HepG2 (cell line): Measurements from ENCODE around the gene FOXRED2. TPM values are rescaled to one million over a fixed set of nuclear protein-coding genes. Genes with fewer than 3 reads are reported as not detected.

Experiments used
- ARHGAP35 ChIP-seq: sonication (generic); formaldehyde crosslinking; IDR thresholded peaks from 2 replicates; pipeline ENCODE4 v1.9.0; 2022; ENCODE audit warnings: mild to moderate bottlenecking, inconsistent platforms, moderate library complexity, missing genetic modification reagents, borderline replicate concordance
- CENPBD1 ChIP-seq: sonication (generic); formaldehyde crosslinking; IDR thresholded peaks from 2 replicates; pipeline ENCODE4 v1.8.0; 2022; ENCODE audit warnings: missing genetic modification reagents, low read depth, mild to moderate bottlenecking, borderline replicate concordance
- DZIP1 ChIP-seq: sonication (generic); formaldehyde crosslinking; IDR thresholded peaks from 2 replicates; pipeline ENCODE4 v1.5.0; 2020; ENCODE audit warnings: mild to moderate bottlenecking, missing genetic modification reagents
- GATA4 ChIP-seq: sonication (generic); IDR thresholded peaks from 2 replicates; pipeline ENCODE4 v1.6.1; 2016; ENCODE audit warnings: antibody characterized with exemption, low read depth, borderline replicate concordance
- HNF1B ChIP-seq: sonication (generic); formaldehyde crosslinking; IDR thresholded peaks from 2 replicates; pipeline ENCODE4 v1.5.1; 2020; ENCODE audit warnings: mild to moderate bottlenecking, moderate library complexity, missing genetic modification reagents
- HOXD1 ChIP-seq: sonication (generic); formaldehyde crosslinking; IDR thresholded peaks from 2 replicates; pipeline ENCODE4 v1.5.0; 2020; ENCODE audit warnings: missing genetic modification reagents
- IRF2 ChIP-seq: IDR thresholded peaks from 2 replicates; pipeline ENCODE4 v1.6.1; 2018; ENCODE audit warnings: missing genetic modification reagents, missing compliant biosample characterization
- ISX ChIP-seq: sonication (generic); formaldehyde crosslinking; conservative IDR thresholded peaks from 2 replicates; pipeline ENCODE4 v1.5.0; 2020; ENCODE audit warnings: missing genetic modification reagents
- JUNB ChIP-seq: sonication (generic); formaldehyde crosslinking; IDR thresholded peaks from 2 replicates; pipeline ENCODE4 v1.8.0; 2022; ENCODE audit warnings: missing genetic modification reagents, mild to moderate bottlenecking, borderline replicate concordance
- KLF9 ChIP-seq: IDR thresholded peaks from 2 replicates; pipeline ENCODE4 v1.6.1; 2016; ENCODE audit warnings: low read depth
- POGK ChIP-seq: sonication (generic); formaldehyde crosslinking; conservative IDR thresholded peaks from 2 replicates; pipeline ENCODE4 v1.8.0; 2022; ENCODE audit warnings: mild to moderate bottlenecking, moderate library complexity, missing genetic modification reagents
- REPIN1 ChIP-seq: sonication (generic); formaldehyde crosslinking; IDR thresholded peaks from 2 replicates; pipeline ENCODE4 v1.8.0; 2022; ENCODE audit warnings: missing genetic modification reagents, low read depth, mild to moderate bottlenecking, borderline replicate concordance
- SIX4 ChIP-seq: sonication (generic); formaldehyde crosslinking; IDR thresholded peaks from 2 replicates; pipeline ENCODE4 v1.4.0; 2020; ENCODE audit warnings: missing genetic modification reagents
- ZBTB49 ChIP-seq: sonication (generic); formaldehyde crosslinking; IDR thresholded peaks from 2 replicates; pipeline ENCODE4 v1.4.0; 2020; ENCODE audit warnings: missing genetic modification reagents, borderline replicate concordance
- ZFP62 ChIP-seq: sonication (generic); formaldehyde crosslinking; IDR thresholded peaks from 2 replicates; pipeline ENCODE4 v1.4.0; 2020; ENCODE audit warnings: missing genetic modification reagents
- ZNF17 ChIP-seq: sonication (generic); formaldehyde crosslinking; IDR thresholded peaks from 2 replicates; pipeline ENCODE4 v1.5.0; 2020; ENCODE audit warnings: mild to moderate bottlenecking, missing genetic modification reagents
- ZNF296 ChIP-seq: sonication (generic); formaldehyde crosslinking; conservative IDR thresholded peaks from 2 replicates; pipeline ENCODE4 v1.5.0; 2020; ENCODE audit warnings: mild to moderate bottlenecking, missing genetic modification reagents
- ZNF337 ChIP-seq: sonication (generic); formaldehyde crosslinking; IDR thresholded peaks from 2 replicates; pipeline ENCODE4 v1.5.1; 2020; ENCODE audit warnings: missing genetic modification reagents, low read depth, mild to moderate bottlenecking, borderline replicate concordance
- ZNF570 ChIP-seq: sonication (generic); formaldehyde crosslinking; IDR thresholded peaks from 2 replicates; pipeline ENCODE4 v1.4.0; 2020; ENCODE audit warnings: mild to moderate bottlenecking, missing genetic modification reagents, borderline replicate concordance
- polyA plus RNA-seq, 8 experiments: library from polyadenylated mRNA; depleted of rRNA in 3 of 8; stranded (reverse) in 7 of 8; unstranded in 1 of 8; fragments of >200 nt; fragmentation: Illumina TruSeq in 4 of 8; extraction: Trizol in 4 of 8; gene quantifications; 2 replicates each; pipeline versions ENCODE4 v1.2.1 to v1.2.3, GENCODE V29; 2011 to 2016; ENCODE audit warnings: low read depth in 4 of 8, missing spikeins in 1 of 8, mixed read lengths in 1 of 8; ENCODE audit not compliant: insufficient read depth in 1 of 8
- total RNA-seq, 5 experiments: library from RNA; depleted of rRNA; stranded (reverse); fragments of >200 nt; fragmentation: Illumina TruSeq; extraction: Trizol; gene quantifications; 2 replicates each; pipeline ENCODE4 v1.2.3, GENCODE V29; 2016; ENCODE audit warnings: low read depth in 1 of 5

FOXRED2 gene
- total and polyA plus RNA-seq, 2 of the 13 experiments (the other 11 are each of a cell fraction or from before 2014, with no cell fraction given) = 9.3 to 28.1 TPM

- TF ChIP-seq ZBTB49 (no peak), HOXD1 (CRISPR knock-in tag) (no peak), REPIN1 (CRISPR knock-in tag) (no peak), CENPBD1 (CRISPR knock-in tag) (no peak), ZNF570 (CRISPR knock-in tag) (no peak), GATA4 (no peak), KLF9 (peak; percentile 12; the same call in 1 of the 2 replicates), IRF2 (CRISPR knock-in tag) (no peak), SIX4 (CRISPR knock-in tag) (0 out of 2 replicates have a peak, but pooled peaks have one; percentile 19), ARHGAP35 (CRISPR knock-in tag) (no peak), POGK (no peak; the same call in 1 of the 2 replicates), DZIP1 (CRISPR knock-in tag) (no peak), JUNB (CRISPR knock-in tag) (no peak), ZNF17 (CRISPR knock-in tag) (no peak), ISX (CRISPR knock-in tag) (no peak; the same call in 1 of the 2 replicates), HNF1B (CRISPR knock-in tag) (peak; percentile 73), ZNF296 (CRISPR knock-in tag) (no peak), ZFP62 (no peak), ZNF337 (CRISPR knock-in tag) (peak; percentile 79; the same call in 1 of the 2 replicates)
Measured at GRCh38 chr22:36481393-36482168, 25.3 kb downstream of the FOXRED2 start, which contains the start of gene TXN2 (continued).
